Uterus (tissue), 2 donors: ENCODE measurements around the gene LGALS1.
"Not testable (repeated sequence)": the region's sequence is repeated elsewhere in the genome, so short reads cannot be mapped to it uniquely, and the experiment has no call there.

Source experiments
- POLR2A ChIP-seq, 2 donors: fragments of 450-650 bp; IDR thresholded peaks; one replicate each; pipeline ENCODE4 v1.6.1; 2016; ENCODE audit warnings: antibody characterized with exemption in 2 of 2, mild to moderate bottlenecking in 1 of 2, moderate library complexity in 1 of 2
- TF ChIP-seq, protein P1 (sequence below), 4 experiments: fragments of 200-600 bp in 2 of 4; fragments of 450-650 bp in 2 of 4; sonication (generic) in 2 of 4; IDR thresholded peaks; one replicate each; pipeline ENCODE4 v1.5.1; 2016 to 2019; ENCODE audit warnings: antibody characterized with exemption in 4 of 4, mild to moderate bottlenecking in 2 of 4, moderate library complexity in 1 of 4

DNA sequence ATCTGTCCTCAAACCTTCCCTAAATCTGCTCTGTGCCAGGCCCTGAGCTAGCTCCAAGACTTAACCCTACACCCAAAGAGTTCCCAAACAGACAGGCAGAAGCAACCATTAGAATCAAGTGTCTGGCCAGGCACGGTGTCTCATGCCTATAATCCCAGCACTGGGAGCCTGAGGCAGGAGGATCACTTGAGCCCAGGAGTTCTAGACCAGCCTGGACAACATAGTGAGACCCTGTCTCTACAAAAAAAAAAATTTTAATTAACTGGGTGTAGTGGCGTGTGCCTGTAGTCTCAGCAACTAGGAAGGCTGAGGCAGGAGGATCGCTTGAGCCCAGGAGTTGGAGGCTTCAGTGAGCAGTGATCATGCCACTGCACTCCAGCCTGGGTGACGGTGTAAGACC, 18.9 kb upstream of the LGALS1 start:
- TF ChIP-seq, protein P1, sequence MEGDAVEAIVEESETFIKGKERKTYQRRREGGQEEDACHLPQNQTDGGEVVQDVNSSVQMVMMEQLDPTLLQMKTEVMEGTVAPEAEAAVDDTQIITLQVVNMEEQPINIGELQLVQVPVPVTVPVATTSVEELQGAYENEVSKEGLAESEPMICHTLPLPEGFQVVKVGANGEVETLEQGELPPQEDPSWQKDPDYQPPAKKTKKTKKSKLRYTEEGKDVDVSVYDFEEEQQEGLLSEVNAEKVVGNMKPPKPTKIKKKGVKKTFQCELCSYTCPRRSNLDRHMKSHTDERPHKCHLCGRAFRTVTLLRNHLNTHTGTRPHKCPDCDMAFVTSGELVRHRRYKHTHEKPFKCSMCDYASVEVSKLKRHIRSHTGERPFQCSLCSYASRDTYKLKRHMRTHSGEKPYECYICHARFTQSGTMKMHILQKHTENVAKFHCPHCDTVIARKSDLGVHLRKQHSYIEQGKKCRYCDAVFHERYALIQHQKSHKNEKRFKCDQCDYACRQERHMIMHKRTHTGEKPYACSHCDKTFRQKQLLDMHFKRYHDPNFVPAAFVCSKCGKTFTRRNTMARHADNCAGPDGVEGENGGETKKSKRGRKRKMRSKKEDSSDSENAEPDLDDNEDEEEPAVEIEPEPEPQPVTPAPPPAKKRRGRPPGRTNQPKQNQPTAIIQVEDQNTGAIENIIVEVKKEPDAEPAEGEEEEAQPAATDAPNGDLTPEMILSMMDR (IDR thresholded peaks at IDR 0.05): not testable (repeated sequence)
- not testable (repeated sequence) for TF ChIP-seq POLR2A (IDR thresholded peaks at IDR 0.05)
